ENCODE measurements around the gene OR6S1.
A peak's percentile ranks its signal among the peaks of the same experiment; 100 is the strongest.
"Not testable (repeated sequence)": the region's sequence is repeated elsewhere in the genome, so short reads cannot be mapped to it uniquely, and the experiment has no call there.

The OR6S1 gene

GRCh38 chr14:20611277-20611676 is 30.2 kb downstream of the OR6S1 start:
- DNase-seq (ENCODE audit: low spot score): no peak

GRCh38 chr14:20610002-20610765 is 31.3 kb downstream of the OR6S1 start:
- DNase-seq (ENCODE audit: low spot score): peak; percentile 78

- DNase-seq (ENCODE audit: low spot score): peak; percentile 83
Measured at GRCh38 chr14:20609215-20610001, 32.1 kb downstream of the OR6S1 start.

GRCh38 chr14:20608383-20609110 is 32.9 kb downstream of the OR6S1 start:
- DNase-seq (ENCODE audit: low spot score): no peak

GRCh38 chr14:20607617-20608016 is 33.9 kb downstream of the OR6S1 start:
- DNase-seq (ENCODE audit: low spot score): no peak

- no peak for DNase-seq (ENCODE audit: low spot score)
Measured at GRCh38 chr14:20606902-20607242, 34.6 kb downstream of the OR6S1 start.

GRCh38 chr14:20606190-20606901 is 35.1 kb downstream of the OR6S1 start:
- no peak for DNase-seq (ENCODE audit: low spot score)

- DNase-seq (ENCODE audit: low spot score): no peak
Measured at GRCh38 chr14:20603813-20604690, 37.4 kb downstream of the OR6S1 start.

- no peak for DNase-seq (ENCODE audit: low spot score)
Measured at GRCh38 chr14:20602583-20602982, 38.9 kb downstream of the OR6S1 start.

GRCh38 chr14:20601522-20601921 is 40.0 kb downstream of the OR6S1 start:
- DNase-seq (ENCODE audit: low spot score): no peak

GRCh38 chr14:20597108-20597507 is 44.4 kb downstream of the OR6S1 start:
- DNase-seq (ENCODE audit: low spot score): no peak

GRCh38 chr14:20595726-20596125 is 45.8 kb downstream of the OR6S1 start:
- not testable (repeated sequence) for DNase-seq (ENCODE audit: low spot score)

GRCh38 chr14:20592574-20592973 is 48.9 kb downstream of the OR6S1 start:
- DNase-seq (ENCODE audit: low spot score): no peak

- no peak for DNase-seq (ENCODE audit: low spot score)
Measured at GRCh38 chr14:20591235-20591634, 50.3 kb downstream of the OR6S1 start, which contains the start of gene RNASE12. TSS of gene RNASE12 (minus strand) at chr14:20591376. CDS start at chr14:20590723, 653 bp downstream.

Small RNAs within 50 kb of the gene (small RNA-seq; reads per million reads assigned to genes)
- gene RF00019: 0 reads per million in 2 experiments
